Stimulated activated naive CD4-positive, alpha-beta T cell (primary cell): ENCODE data around the gene TMEM225B.
"Not testable (repeated sequence)": the region's sequence is repeated elsewhere in the genome, so short reads cannot be mapped to it uniquely, and the experiment has no call there.

Source experiments
- DNase-seq, 6 experiments: peaks; one replicate each; lab custom pipeline; 2025; lab: John Stamatoyannopoulos, UW

TMEM225B gene

DNA sequence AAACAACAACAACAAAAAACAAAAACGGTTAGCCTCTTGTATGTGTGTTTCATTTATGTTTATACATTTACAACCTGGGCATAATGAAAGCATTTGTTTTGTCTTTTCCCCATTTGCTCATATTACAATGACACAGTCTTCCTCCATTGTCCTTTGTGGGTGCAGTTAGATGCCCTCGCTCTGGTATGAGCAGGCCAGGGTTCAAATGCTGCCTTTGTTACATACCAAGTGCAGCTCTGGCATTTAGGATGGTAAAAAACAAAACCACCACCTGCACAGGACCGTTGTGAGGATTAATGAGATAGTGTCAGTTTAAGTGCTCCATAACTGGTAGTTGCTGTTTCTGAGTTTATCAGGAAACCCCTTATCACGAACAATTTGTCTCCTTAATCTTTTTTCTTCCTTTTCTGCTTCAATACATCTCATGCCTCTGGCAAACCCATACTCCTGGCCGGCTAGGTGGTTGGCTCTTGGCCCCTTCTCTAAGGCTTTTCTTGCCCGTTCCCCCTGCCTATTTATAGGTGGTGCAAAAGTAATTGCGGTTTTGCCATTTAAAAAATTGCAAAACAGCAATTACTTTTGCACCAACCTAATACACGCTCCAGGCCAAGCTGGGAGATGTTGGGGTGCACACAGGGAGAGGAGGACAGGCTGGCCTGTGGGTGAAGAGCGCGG is 18.6 kb upstream of the TMEM225B start:
- no peak for DNase-seq

DNA sequence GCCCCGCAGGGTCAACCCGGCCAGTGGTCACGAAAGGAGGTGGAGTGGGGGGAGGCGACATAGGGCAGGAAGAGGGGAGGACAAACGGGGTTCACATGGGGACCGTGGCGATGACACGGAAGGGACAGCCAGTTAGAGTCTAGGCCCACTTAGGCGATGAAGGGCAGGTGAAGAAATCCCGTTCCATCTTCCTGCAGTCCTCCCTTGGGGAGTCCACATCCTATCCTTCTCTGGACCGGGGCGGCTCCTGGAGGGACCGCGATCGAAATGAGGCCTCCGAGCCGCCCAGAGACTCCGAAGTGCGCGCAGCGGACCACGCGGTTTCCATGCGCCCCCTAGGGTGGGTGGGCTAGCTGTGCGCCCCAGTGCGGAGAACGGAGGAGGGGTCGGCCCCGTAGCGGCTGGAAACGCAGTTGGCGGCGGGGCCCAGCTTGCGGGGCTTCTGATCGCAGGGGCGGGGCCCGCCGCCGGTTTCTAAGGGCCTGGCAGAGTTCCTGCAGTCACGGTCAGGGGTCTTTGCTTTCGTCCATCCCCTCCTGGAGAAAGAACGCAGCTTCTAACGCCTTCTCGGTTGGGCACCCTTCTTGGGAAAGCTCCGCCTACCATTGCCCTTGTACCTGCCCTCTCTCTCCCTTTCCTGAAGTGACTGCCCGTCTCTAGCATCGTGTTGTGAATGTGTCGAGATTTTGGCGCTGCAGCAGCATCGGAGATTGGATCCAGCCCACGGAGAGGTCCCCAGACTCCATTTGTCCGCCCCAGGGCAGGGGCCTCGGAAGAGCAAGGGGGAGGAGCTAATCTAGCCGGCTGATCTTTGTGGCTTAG is 17.9 kb upstream of the TMEM225B start:
- DNase-seq, result peak; percentile 7 to 64 (median 51)

DNA sequence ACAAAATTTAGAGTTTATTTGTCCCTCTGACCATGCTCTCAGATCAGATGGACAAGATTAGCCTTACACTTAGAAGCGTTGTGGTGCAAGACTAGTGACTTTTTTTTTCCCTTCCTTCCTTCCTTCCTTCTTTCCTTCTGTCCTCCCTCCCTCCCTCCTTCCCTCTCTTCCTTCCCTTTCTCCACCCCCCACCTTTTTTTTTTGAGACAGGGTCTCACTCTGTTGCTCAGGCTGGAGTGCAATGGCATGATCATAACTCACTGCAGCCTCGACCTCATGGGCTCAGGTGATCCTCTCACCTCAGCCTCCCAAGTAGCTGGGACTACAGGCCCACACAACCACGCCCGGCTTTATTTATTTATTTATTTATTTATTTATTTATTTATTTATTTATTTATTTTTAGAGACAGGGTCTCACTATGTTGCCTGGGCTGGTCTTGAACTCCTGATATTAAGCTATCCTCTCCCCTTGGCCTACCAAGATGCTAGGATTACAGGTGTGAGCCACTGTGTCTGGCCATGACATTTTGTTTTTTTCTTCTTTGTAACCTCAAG is 17.2 kb upstream of the TMEM225B start:
- DNase-seq, result not testable (repeated sequence)

DNA sequence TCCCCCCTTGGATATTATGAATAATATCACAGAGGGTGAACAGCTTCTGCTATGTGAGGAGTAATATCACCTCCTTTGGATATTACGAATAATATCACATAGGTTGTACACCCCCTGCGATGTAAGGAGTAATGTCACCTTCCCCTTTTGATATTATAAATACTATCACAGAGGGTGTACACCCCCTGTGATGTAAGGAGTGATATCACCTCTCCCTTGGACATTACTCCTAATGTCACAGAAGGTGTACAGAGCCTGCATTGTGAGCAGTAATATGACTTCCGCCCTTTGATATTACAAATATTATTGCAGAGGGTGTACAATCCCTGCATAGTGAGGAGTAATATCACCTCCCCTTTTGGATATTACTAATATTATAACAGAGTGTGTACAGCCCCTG is 9.2 kb upstream of the TMEM225B start:
- no peak for DNase-seq

DNA sequence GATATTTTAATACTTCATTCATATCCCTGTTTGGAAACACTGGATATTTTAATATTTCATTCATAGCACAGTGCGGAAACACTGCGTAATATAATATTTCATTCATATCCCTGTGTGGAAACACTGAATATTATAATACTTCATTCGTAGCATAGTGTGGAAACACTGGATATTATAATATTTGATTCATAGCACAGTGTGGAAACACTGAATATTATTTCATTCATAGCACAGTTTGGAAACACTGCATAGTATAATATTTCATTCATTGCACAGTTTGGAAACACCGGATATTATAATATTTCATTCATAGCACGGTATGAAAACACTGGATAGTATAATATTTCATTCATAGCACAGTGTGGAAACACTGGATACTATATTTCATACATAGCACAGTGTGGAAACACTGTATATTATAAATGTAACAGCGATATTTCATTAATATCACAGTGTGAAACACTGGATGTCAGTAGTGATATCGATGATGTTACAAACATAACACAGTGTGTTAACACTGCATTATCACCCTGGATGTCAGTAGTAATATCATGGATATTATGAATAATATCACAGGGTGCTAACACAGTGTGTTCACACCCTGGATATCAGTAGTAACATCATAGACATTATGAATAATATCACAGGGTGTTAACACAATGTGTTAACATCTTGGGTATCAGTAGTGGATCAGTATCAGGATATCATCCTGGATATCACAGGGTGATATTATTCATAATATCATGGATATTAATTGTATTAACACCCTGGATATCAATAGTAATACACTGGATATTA is 2.9 kb upstream of the TMEM225B start:
- DNase-seq, result peak in 1 of 6 experiments; percentile 9

DNA sequence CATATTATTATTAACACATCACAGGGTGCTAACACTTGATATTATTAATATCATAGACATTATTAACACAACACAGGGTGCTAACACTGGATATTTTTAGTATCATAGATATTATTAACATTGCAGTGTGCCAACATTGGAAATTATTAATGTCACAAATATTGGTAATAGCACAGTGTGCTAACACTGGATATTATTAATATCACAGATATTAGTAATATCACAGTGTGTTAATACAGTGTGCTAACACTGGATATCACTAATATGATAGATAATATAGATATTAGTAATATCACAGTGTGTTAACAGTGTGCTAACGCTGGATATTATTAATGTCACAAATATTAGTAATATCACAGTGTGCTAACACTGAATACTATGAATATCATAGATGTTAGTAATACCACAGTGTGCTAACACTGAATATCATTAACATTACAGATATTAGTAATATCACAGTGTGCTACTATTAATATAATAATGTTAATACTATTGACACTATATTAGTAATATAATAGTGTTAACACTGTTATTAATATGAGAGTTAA is 1.6 kb upstream of the TMEM225B start:
- no peak for DNase-seq

DNA sequence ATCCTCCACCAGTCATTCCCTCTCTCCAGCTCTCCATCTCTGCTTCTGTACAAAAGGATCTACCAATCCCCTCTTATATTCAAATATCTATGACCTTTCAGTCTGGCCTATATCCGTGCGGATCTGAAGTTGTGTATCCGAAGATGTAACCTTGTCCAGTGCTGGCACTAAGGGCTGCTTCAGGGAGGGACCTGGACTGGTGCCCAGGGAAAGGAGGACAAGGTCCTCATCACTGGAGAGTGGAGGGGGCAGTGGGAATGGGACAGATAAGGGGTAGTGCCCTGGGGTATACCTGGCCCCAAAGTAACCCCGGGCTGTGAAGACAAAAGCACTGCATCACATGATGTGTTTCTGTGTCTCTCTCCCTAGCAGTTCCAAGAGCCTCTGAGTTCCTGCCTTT is 1.8 kb downstream of the TMEM225B start:
- no peak for DNase-seq

DNA sequence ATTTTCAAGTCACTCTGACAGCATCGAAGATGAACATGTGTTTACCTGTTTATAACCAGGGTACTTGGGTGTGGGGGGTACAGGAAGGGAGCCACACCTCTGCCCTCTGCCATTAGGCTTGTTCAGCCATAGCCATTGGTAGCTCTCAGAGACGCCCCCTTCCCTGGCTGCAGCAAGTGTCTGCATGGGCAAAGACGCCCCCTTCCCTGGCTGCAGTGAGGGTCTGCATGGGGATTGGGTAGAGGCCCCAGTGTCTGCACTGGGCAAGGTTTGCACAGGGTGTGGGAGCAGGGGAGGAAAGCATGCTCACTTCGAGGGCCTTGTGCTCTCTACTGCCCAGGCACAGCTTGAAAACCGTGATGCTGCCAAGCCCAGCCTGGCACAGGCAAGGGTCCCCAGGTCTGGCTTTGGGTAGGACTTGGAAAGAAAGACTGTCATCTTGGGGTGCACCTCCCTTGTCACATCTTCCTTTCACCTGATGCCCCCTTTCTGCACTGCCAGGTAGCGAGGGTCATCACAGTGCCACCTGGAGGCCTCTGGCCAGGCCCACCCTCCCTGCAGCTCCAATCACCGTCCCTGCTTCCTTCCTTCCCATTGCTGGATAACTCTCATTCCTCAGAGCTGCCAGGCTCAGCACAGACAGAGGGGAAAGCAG is 3.7 kb downstream of the TMEM225B start:
- DNase-seq, result no peak

DNA sequence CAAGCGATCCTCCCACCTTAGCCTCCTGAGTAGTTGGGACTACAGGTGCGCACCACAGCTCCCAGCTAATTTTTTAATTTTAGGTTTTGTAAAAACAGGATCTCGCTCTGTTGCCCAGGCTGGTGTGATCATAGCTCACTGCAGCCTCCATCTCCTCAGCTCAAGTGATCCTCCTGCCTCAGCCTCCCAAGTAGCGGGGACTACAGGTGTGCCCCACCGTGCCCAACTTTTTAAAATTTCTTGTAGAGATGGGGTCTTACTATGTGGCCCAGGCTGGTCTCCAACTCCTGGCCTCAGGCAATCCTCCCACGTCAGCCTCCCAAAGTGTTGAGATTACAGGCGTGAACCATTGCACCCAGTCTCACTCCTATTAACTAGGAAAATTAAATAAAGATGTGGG is 7.5 kb downstream of the TMEM225B start:
- no peak for DNase-seq

DNA sequence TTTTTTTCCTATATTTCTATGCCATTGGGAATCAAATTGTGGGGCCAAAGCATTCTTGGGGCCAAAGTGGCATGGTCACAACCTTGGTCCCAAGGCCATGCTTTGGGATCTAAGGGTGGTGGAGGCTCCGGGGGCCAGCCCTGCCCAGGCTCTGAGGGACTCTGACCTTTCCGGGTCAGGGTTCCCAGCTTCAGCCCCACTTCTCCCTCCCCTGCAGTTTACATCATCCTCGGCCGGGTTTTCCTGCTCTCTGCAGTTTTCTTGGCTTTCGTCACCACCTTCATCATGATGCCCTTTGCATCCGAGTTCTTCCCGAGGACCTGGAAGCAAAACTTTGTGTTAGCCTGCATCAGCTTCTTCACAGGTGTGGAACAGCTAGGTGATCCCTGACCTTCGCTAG is 8.5 kb downstream of the TMEM225B start:
- no peak for DNase-seq

DNA sequence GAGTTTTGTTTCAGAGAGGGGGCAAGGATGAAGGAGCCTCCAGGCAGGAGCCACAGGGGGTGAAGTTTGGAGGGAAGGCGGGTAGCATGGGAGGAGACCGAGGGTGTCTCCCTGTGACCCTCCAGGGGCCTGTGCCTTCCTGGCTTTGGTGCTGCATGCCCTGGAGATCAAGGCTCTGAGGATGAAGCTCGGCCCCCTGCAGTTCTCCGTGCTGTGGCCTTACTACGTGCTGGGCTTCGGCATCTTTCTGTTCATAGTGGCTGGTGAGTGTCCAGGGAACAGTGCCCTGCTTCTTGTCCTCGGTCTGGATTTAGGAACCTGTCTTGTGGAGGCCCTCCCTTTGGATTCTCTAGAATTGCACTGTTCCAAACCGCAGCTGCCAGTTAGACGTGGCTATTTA is 9.5 kb downstream of the TMEM225B start:
- DNase-seq, result no peak

DNA sequence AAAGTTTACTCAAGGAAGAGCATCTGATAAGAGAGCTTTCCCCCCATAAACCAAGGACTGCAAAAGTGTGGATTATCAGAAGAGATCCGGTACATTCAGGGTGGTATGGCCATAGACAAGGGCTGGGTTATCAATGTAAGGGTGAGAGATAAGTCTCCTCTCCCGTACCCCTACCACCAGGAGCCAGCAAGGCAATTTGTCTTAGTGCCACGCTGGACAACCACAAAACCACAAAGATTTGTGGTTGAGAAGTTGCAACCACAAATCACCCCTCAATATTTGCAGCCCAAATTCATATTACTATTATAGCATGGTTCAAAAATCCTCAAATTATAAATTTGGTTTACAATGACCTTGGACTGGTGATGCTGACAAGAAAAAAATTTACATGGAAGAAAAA is 16.4 kb downstream of the TMEM225B start:
- no peak for DNase-seq

DNA sequence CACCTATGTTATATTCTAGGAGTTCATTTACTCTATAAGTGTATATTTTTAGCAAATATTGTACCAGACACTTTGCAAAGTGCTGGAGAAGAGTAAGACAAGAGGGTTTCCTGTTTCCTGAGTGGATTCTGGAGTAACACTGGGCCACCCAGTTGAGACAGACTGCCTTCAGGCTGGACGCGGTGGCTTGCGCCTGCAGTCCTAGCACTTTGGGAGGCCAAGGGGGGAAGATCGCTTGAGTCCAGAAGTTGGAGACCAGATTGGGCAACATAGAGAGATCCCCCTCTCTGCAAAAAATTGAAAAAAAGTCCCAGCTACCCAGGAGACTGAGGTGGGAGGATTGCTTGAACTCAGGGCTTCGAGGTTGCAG is 17.9 kb downstream of the TMEM225B start:
- no peak for DNase-seq

DNA sequence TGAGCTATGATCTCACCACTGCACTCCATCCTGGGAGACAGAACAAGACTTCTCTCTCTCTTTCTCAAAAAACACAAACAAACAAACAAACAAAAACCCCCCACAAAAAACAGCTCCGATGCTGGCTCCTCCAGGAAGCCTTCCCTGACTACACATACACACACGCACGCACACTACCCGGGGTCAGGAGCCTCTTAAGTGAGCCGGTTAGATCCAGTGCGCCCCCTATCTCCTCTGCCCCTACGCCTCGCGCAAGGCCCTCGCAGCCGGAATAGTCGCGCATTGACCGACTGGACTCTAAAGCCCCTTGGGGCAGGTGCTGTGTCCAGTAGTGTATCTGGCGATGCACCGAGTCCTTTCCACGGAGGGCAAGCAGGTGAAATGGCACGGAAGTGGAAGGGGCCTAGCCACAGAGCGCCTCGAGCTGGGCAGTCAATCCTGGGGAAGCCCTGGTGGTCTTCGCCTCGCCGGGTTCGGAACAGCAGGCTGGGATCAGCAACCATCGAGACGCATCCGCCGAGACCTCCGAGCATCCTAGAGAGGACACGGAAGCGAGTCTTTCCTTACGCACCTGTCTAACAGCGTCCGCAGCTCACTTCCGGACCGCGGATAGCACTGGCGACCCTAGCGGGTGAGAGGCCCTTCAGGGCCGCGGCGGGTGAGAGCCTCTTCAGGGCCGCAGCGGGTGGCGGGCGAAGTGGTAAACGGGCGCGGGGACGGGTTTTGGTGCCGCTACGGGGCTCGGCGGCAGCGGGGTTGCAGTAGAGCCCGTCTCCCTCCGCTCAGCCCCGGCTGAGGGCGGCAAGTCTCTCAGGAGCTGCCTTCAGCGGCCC is 18.5 kb downstream of the TMEM225B start, which contains the start of gene ZSCAN25:
TSS of gene ZSCAN25 (plus strand) at position 588 of the 833 bp plus-strand sequence. CDS start 2,661 bp downstream, outside the sequence.
- DNase-seq, result peak; percentile 69 to 86 (median 78)

DNA sequence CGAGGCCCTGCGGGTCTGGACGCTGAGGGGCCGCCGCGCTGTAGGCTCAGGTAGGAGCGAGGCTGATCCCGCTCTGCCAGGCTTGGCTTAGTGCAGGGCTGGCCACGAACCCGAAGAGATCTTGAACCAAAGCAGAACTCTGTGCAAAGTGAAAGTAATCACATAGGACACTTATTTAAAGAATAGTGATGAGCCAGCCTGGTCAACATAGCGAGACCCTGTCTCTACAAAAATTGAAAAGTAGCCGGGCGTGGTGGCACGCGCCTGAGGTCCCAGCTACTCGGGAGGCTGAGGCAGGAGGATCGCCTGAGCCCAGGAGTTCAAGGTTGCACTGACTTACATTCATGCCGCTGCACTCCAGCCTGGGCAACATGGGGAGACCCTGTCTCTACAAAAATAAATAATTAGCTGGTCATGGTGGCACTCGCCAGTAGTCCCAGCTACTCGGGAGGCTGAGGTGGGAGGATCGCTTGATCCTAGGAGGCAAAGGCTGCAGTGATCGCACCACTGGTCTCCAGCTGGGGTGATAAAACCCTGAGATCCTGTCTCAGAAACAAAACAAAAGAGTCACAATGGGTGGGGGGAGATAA is 19.2 kb downstream of the TMEM225B start:
- no peak for DNase-seq

DNA sequence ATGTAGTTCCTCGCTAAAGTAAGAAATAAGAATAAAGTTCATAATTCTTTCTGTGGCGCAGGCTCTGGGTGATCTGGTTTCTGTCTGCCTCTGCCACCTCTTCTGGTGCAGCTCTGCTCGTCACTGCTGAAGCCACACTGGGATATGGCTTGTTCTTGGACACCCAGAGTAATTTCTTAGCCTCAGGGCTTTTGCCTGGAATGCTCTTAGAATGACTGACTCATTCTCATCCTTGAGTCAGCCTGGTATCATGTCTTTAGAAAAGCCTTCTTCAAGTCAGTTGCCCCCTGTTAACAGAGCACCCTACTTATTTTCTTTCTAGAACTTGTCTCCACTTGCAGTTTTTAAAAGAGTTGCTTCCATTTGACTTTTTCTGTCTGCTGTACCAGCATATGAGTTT is 20.7 kb downstream of the TMEM225B start:
- DNase-seq, result no peak

DNA sequence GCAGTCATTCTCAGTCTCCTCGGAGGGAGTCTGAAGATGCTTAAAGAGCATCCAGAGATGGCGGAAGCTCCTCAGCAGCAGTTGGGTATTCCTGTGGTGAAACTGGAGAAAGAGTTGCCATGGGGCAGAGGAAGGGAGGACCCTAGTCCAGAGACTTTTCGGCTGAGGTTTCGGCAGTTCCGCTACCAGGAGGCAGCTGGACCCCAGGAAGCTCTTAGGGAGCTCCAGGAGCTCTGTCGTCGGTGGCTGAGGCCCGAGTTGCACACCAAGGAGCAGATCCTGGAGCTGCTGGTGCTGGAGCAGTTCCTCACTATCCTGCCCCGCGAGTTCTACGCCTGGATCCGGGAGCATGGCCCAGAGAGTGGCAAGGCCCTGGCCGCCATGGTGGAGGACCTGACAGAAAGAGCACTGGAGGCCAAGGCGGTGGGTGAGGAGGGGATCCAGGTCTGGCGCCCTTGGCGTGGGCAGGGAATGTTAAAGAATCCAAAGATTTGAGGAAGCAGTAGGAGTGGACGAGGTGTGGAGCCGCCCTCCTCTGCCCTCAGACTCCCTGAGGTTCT is 21.6 kb downstream of the TMEM225B start:
- DNase-seq, result no peak

DNA sequence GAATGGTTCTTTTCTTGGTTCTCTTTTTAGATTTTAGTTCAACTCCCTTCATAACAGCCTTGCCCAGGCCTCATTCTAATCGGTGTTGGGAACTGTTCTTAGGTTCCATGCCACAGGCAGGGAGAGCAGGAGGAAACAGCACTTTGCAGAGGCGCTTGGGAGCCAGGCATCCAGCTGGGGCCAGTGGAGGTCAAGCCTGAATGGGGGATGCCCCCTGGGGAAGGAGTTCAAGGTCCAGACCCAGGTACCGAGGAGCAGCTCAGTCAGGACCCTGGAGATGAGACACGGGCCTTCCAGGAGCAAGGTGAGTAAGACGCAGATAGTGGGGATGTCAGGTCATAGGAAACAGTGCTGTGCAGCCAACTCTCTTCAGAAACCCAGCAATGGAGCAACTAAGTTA is 23.2 kb downstream of the TMEM225B start:
- DNase-seq, result no peak

DNA sequence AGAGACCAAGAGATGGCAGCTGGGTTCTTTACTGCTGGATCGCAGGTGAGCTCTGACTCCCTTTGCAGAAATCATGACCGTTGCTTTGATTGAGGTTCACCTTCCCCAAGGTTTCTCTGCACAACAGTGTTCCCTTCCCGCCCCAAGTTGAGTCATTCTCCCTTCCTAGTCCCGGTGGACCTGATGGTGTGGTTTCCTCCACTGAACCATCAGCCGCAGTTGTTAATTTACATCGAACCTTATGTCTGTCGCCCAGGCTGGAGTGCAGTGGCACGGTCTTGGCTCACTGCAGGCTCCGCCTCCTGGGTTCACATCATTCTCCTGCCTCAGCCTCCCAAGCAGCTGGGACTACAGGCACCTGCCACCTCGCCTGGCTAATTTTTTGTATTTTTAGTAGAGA is 24.5 kb downstream of the TMEM225B start:
- DNase-seq, result no peak
